Hepatocyte (in vitro differentiated cells): Measurements from ENCODE around the gene TSKS. TPM values are rescaled to one million over a fixed set of nuclear protein-coding genes. Genes with fewer than 3 reads are reported as not detected.

Experiments used
- DNase-seq: peaks from one replicate; pipeline ENCODE4 v3.0.0-alpha.2; 2016; ENCODE audit warnings: low spot score
- H2AFZ ChIP-seq: fragments of 200-600 bp; sonication (generic); 2 replicates; pipeline ENCODE4 v1.6.0; 2016; ENCODE audit warnings: antibody characterized with exemption, mild to moderate bottlenecking
- H3K27ac ChIP-seq: fragments of 200-600 bp; sonication (generic); 2 replicates; pipeline ENCODE4 v1.5.1; 2016; ENCODE audit warnings: mild to moderate bottlenecking
- H3K27me3 ChIP-seq: fragments of 200-600 bp; sonication (generic); 2 replicates; pipeline ENCODE4 v1.6.1; 2016
- H3K36me3 ChIP-seq: fragments of 200-600 bp; sonication (generic); replicated peaks from 2 replicates; pipeline ENCODE4 v1.5.1; 2016; ENCODE audit warnings: low read depth; ENCODE audit not compliant: insufficient read depth
- H3K4me1 ChIP-seq: fragments of 200-600 bp; sonication (generic); 2 replicates; pipeline ENCODE4 v1.5.1; 2016; ENCODE audit warnings: mild to moderate bottlenecking, moderate library complexity; ENCODE audit not compliant: insufficient read depth
- H3K4me2 ChIP-seq: fragments of 200-600 bp; sonication (generic); 2 replicates; pipeline ENCODE4 v1.6.0; 2016
- H3K4me3 ChIP-seq: fragments of 200-600 bp; sonication (generic); 2 replicates; pipeline ENCODE4 v1.5.1; 2016; ENCODE audit warnings: mild to moderate bottlenecking
- H3K79me2 ChIP-seq: fragments of 200-600 bp; sonication (generic); 2 replicates; pipeline ENCODE4 v1.6.0; 2017; ENCODE audit warnings: mild to moderate bottlenecking
- H3K9me2 ChIP-seq: fragments of 200-600 bp; sonication (generic); replicated peaks from 2 replicates; pipeline ENCODE4 v1.6.0; 2017; ENCODE audit warnings: mild to moderate bottlenecking; ENCODE audit not compliant: insufficient read depth
- H3K9me3 ChIP-seq: fragments of 200-600 bp; sonication (generic); 2 replicates; pipeline ENCODE4 v1.5.1; 2016; ENCODE audit warnings: low read depth, mild to moderate bottlenecking
- H4K20me1 ChIP-seq: fragments of 200-600 bp; sonication (generic); 2 replicates; pipeline ENCODE4 v1.6.0; 2016; ENCODE audit warnings: mild to moderate bottlenecking; ENCODE audit not compliant: insufficient read depth, poor library complexity, severe bottlenecking
- EZH2 ChIP-seq: fragments of 200-600 bp; sonication (generic); IDR thresholded peaks from 2 replicates; pipeline ENCODE4 v1.6.1; 2016; ENCODE audit warnings: antibody characterized with exemption, mild to moderate bottlenecking, borderline replicate concordance
- EZH2phosphoT487 ChIP-seq: fragments of 200-600 bp; sonication (generic); IDR thresholded peaks from one replicate; pipeline ENCODE4 v1.6.1; 2018; ENCODE audit warnings: antibody characterized with exemption, mild to moderate bottlenecking, low read depth, moderate library complexity; ENCODE audit not compliant: unreplicated experiment, severe bottlenecking
- WGBS: methylation state at CpG from one replicate; pipeline ENCODE4 v1.1.6; 2016; ENCODE audit warnings: low lambda C conversion rate; ENCODE audit errors: missing lambda C conversion rate; 5-methylcytosine and 5-hydroxymethylcytosine counted together
- polyA plus RNA-seq: library from polyadenylated mRNA; unstranded; fragments of >200 nt; fragmentation: Nextera tagmentation; extraction: Ambion mirVana; gene quantifications from 2 replicates; pipeline ENCODE4 v1.2.1, GENCODE V29; 2016
- total RNA-seq: library from RNA; depleted of rRNA; stranded (reverse); fragments of >200 nt; gene quantifications from 2 replicates; pipeline ENCODE4 v1.2.3, GENCODE V29; 2014
- TF ChIP-seq, protein P1 (sequence below): fragments of 200-600 bp; sonication (generic); IDR thresholded peaks from 2 replicates; pipeline ENCODE4 v1.5.1; 2016; ENCODE audit warnings: antibody characterized with exemption, mild to moderate bottlenecking; ENCODE audit not compliant: poor library complexity

TSKS gene
- total and polyA plus RNA-seq, 2 experiments from 2014 or later, result not detected

DNA sequence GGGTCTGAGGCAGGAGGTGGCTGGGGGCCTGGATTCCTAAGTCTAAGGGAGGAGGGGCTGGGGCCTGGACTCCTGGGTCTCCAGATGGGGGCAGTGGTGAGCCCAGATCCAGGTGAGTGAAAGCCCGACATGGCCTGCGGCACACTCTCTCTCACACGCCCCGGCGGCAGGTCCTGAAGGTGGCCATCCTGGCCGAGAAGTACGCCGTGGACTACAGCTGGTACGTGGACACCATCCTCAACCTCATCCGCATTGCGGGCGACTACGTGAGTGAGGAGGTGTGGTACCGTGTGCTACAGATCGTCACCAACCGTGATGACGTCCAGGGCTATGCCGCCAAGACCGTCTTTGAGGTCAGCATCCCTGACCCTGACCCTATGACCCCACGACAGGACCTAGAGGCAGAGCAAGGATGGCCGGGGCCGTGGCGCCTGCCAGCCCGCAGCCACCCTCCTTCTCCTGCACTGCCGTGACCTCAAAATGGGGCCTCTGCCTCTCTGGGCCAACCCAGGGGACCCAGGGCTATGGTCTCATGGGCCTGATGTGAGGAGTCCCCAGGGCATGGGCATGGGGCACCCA, 36.8 kb upstream of the TSKS start:
- WGBS, result 97% methylated on average over 25 of the region's 25 CpGs
- no peaks in the 10 kb centered on the region for H4K20me1 ChIP-seq
- TF ChIP-seq, protein P1, sequence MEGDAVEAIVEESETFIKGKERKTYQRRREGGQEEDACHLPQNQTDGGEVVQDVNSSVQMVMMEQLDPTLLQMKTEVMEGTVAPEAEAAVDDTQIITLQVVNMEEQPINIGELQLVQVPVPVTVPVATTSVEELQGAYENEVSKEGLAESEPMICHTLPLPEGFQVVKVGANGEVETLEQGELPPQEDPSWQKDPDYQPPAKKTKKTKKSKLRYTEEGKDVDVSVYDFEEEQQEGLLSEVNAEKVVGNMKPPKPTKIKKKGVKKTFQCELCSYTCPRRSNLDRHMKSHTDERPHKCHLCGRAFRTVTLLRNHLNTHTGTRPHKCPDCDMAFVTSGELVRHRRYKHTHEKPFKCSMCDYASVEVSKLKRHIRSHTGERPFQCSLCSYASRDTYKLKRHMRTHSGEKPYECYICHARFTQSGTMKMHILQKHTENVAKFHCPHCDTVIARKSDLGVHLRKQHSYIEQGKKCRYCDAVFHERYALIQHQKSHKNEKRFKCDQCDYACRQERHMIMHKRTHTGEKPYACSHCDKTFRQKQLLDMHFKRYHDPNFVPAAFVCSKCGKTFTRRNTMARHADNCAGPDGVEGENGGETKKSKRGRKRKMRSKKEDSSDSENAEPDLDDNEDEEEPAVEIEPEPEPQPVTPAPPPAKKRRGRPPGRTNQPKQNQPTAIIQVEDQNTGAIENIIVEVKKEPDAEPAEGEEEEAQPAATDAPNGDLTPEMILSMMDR, result no peak
- TF ChIP-seq EZH2phosphoT487 (no peak), EZH2 (no peak)
- no peaks in the 10 kb centered on the region for H3K9me3 ChIP-seq
- H2AFZ ChIP-seq, result no peak overlapping the region
- H3K9me2 ChIP-seq, result no peaks in the 10 kb centered on the region
- no peaks in the 10 kb centered on the region for H3K4me1 ChIP-seq
- H3K79me2 ChIP-seq, result no peaks in the 10 kb centered on the region
- H3K4me2 ChIP-seq, result no peak overlapping the region
- H3K4me3 ChIP-seq, result no peak overlapping the region
- no peaks in the 10 kb centered on the region for H3K36me3 ChIP-seq
- no peak for DNase-seq
- H3K27me3 ChIP-seq, result no peaks in the 10 kb centered on the region
- no peak overlapping the region for H3K27ac ChIP-seq

DNA sequence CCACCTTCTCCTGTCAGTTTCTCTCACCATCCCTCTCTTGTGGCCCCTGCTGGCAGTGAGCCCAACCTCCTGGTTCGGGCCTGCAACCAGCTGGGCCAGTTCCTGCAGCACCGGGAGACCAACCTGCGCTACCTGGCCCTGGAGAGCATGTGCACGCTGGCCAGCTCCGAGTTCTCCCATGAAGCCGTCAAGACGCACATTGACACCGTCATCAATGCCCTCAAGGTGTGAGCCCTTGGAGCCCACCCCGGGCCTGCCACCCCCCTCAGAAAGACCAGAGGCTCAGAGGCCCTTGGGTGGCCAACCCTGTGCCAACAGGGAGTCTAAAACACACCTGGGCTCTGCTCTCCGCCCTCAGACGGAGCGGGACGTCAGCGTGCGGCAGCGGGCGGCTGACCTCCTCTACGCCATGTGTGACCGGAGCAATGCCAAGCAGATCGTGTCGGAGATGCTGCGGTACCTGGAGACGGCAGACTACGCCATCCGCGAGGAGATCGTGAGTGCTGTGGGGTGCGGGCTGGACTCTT, 36.2 kb upstream of the TSKS start:
- TF ChIP-seq EZH2 (no peak), EZH2phosphoT487 (no peak)
- TF ChIP-seq, protein P1, result no peak
- DNase-seq, result no peak
- H3K27ac ChIP-seq, result no peak overlapping the region
- no peak overlapping the region for H3K4me2 ChIP-seq
- no peaks in the 10 kb centered on the region for H3K9me3 ChIP-seq
- no peaks in the 10 kb centered on the region for H4K20me1 ChIP-seq
- no peak overlapping the region for H2AFZ ChIP-seq
- no peaks in the 10 kb centered on the region for H3K36me3 ChIP-seq
- no peaks in the 10 kb centered on the region for H3K4me1 ChIP-seq
- 96% methylated on average over 28 of the region's 28 CpGs for WGBS
- no peaks in the 10 kb centered on the region for H3K27me3 ChIP-seq
- H3K79me2 ChIP-seq, result no peaks in the 10 kb centered on the region
- no peaks in the 10 kb centered on the region for H3K9me2 ChIP-seq
- H3K4me3 ChIP-seq, result no peak overlapping the region

DNA sequence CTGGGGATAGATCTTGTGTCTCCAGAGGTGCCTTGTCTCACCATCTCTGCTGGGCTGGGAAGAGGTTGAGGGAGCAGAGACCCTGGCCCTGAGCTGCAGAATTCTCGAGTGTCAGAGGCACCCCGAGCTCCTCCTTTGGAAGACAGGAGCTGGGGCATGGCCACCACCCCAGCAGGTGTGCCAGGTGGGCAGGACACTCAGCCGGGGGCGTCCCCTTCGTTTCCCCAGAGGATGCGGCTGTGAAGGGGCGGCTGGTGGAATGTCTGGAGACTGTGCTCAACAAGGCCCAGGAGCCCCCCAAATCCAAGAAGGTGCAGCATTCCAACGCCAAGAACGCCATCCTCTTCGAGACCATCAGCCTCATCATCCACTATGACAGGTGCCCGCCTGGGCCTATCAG, 35.5 kb upstream of the TSKS start:
- 94% methylated on average over 11 of the region's 11 CpGs for WGBS
- H3K79me2 ChIP-seq, result no peaks in the 10 kb centered on the region
- H3K4me3 ChIP-seq, result no peak overlapping the region
- no peak for DNase-seq
- TF ChIP-seq EZH2phosphoT487 (no peak), EZH2 (no peak)
- TF ChIP-seq, protein P1, result no peak
- H3K9me2 ChIP-seq, result no peaks in the 10 kb centered on the region
- no peak overlapping the region for H2AFZ ChIP-seq
- H3K27ac ChIP-seq, result no peak overlapping the region
- no peak overlapping the region for H3K4me2 ChIP-seq
- no peaks in the 10 kb centered on the region for H3K4me1 ChIP-seq
- H4K20me1 ChIP-seq, result no peaks in the 10 kb centered on the region
- H3K27me3 ChIP-seq, result no peaks in the 10 kb centered on the region
- H3K36me3 ChIP-seq, result no peaks in the 10 kb centered on the region
- H3K9me3 ChIP-seq, result no peaks in the 10 kb centered on the region

DNA sequence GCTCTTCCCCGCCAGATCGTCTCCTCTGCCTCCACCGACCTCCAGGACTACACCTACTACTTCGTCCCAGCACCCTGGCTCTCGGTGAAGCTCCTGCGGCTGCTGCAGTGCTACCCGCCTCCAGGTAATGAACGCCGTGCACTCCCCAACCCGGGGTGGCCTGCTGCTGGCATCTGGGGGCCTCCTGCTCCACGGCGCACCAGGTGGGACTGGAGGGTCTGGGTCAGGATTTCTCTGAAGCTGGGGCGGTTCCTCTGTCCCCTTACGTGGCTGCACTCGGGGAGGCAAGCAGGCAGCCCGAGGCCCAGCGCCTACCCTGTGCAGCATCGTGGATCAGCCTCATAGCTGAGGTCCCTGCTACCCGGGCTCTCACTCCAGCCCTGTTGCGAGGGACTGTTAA, 32.5 kb upstream of the TSKS start:
- Histone ChIP-seq H3K9me3 (no peaks in the 10 kb centered on the region), H3K4me2 (no peak overlapping the region), H2AFZ (no peak overlapping the region), H3K4me3 (no peak overlapping the region), H3K79me2 (no peaks in the 10 kb centered on the region), H3K36me3 (no peaks in the 10 kb centered on the region), H3K27me3 (no peaks in the 10 kb centered on the region), H3K9me2 (no peaks in the 10 kb centered on the region), H3K4me1 (no peaks in the 10 kb centered on the region), H4K20me1 (no peaks in the 10 kb centered on the region), H3K27ac (no peak overlapping the region)
- DNase-seq, result no peak
- TF ChIP-seq EZH2 (no peak), EZH2phosphoT487 (no peak)
- TF ChIP-seq, protein P1, result no peak
- WGBS, result 97% methylated on average over 19 of the region's 20 CpGs
